ENCODE measurements around the gene UBE2E2. TPM values are rescaled to one million over a fixed set of nuclear protein-coding genes. Genes with fewer than 3 reads are reported as not detected.

Gene UBE2E2
- total RNA-seq, 4 donors from 2014 or later: 3.1 to 58.5 (median 25.0) TPM

DNA sequence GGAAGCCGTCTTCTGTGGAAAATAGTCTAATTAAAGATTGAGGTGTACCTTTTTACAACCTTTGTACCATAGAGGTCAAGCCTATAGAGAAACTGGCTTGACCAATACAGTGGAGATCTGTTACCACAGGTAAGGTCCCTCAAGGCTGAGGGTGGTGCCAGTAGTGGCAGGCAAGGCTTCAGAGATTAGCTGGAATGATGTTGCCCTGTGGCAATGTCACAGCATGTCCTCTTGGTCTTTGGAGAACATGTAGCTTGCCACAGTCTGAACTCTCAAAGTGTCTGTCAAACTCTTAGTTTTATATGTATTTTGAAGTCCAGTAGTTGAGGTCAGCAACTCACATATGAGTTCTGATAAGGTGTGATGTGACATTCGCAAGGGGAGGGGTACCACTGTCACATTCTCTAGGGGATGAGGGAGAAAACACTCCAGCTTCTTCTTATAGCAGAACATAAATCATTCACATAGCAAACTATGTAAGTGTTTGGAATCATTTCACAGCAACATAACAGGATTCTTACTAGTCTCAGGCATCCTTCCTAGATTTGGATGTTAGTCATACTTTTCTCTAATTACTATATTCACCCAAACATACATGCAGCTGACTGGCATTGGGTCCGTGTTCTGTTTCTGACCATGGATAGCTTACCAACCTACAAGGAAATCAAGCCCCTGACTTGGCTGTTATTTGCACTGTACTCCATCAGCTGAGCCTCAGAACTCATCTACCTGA is 173.6 kb downstream of the UBE2E2 start:
- DNase-seq: no peak
- Histone ChIP-seq H3K27ac (no peak overlapping the region), H3K27me3 (no peaks in the 10 kb centered on the region), H3K9me3 (no peaks in the 10 kb centered on the region), H3K4me3 (no peak overlapping the region), H3K4me1 (no peaks in the 10 kb centered on the region), H3K36me3 (no peaks in the 10 kb centered on the region)
- TF ChIP-seq POLR2A (IDR thresholded peaks at IDR 0.05): no peak
- TF ChIP-seq, protein P1, sequence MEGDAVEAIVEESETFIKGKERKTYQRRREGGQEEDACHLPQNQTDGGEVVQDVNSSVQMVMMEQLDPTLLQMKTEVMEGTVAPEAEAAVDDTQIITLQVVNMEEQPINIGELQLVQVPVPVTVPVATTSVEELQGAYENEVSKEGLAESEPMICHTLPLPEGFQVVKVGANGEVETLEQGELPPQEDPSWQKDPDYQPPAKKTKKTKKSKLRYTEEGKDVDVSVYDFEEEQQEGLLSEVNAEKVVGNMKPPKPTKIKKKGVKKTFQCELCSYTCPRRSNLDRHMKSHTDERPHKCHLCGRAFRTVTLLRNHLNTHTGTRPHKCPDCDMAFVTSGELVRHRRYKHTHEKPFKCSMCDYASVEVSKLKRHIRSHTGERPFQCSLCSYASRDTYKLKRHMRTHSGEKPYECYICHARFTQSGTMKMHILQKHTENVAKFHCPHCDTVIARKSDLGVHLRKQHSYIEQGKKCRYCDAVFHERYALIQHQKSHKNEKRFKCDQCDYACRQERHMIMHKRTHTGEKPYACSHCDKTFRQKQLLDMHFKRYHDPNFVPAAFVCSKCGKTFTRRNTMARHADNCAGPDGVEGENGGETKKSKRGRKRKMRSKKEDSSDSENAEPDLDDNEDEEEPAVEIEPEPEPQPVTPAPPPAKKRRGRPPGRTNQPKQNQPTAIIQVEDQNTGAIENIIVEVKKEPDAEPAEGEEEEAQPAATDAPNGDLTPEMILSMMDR (IDR thresholded peaks at IDR 0.05): no peak
- intact Hi-C loops (cut with DNase I; ENCODE audit: low total_unique reads): no loop called here

DNA sequence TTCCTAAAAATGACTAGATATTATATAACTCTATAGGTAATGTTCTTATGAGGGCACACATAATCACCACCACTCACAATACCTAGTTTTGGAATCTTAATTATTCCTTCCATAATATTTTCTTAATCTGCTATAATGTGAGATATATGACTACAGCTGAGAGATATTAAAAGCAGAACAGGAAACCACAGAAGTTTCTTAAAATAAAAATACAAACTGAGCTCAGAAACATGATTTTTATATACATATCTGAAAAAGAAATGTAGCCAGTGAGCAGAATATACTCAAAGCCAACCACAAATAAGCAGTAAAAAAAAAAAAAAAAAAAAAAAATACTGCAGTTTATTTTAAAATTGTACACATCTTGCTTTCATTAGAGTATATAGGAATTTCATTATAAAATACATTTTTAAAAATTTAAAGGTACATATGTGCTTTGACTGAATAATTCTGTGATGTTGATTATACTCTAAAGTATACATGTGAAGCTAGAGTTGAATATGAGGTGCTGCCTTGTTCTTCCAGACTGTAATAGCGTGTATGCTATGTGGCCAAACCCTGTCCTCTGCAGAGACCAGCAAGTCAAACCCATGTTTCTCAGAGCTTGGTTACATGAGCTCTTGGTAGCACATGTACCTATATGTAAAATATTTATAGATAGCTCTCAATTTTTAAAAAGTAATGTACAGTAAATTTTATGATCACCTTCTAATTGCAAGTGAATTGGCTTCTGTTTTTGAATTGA is 175.0 kb downstream of the UBE2E2 start:
- DNase-seq: no peak

DNA sequence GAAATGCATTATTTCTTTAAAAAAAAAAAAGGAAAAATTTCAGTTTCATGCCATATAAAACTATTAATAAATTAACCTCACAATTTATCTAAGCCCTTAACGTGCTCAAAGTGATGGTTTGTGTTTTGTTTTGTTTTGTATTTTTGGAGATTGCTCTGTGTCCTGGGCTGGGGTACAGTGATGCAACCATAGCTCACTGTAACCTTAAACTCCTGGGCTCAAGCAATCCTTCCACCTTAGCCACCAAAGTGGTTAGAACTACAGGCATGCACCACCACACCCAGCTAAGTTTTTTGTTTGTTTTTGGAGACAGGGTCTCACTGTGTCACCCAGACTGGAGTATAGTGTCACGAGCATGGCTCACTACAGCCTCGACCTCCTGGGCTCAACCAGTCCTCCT is 180.7 kb downstream of the UBE2E2 start:
- H3K4me1 ChIP-seq: no peaks in the 10 kb centered on the region
- no peak for DNase-seq
- H3K4me3 ChIP-seq: no peak overlapping the region
- no peaks in the 10 kb centered on the region for H3K27me3 ChIP-seq
- intact Hi-C loops (cut with DNase I; ENCODE audit: low total_unique reads): no loop called here
- H3K27ac ChIP-seq: no peak overlapping the region
- TF ChIP-seq POLR2A (IDR thresholded peaks at IDR 0.05): no peak
- TF ChIP-seq, protein P1 (IDR thresholded peaks at IDR 0.05): no peak
- no peaks in the 10 kb centered on the region for H3K9me3 ChIP-seq
- H3K36me3 ChIP-seq: no peaks in the 10 kb centered on the region

More for the DNA sequence above, 175.0 kb downstream of the UBE2E2 start:
- Histone ChIP-seq H3K36me3 (no peaks in the 10 kb centered on the region), H3K27ac (no peak overlapping the region), H3K9me3 (no peaks in the 10 kb centered on the region), H3K4me3 (no peak overlapping the region), H3K4me1 (no peaks in the 10 kb centered on the region), H3K27me3 (no peaks in the 10 kb centered on the region)
- TF ChIP-seq, protein P1 (IDR thresholded peaks at IDR 0.05): no peak
- no peak for TF ChIP-seq POLR2A (IDR thresholded peaks at IDR 0.05)
- intact Hi-C loops (cut with DNase I; ENCODE audit: low total_unique reads): no loop called here

DNA sequence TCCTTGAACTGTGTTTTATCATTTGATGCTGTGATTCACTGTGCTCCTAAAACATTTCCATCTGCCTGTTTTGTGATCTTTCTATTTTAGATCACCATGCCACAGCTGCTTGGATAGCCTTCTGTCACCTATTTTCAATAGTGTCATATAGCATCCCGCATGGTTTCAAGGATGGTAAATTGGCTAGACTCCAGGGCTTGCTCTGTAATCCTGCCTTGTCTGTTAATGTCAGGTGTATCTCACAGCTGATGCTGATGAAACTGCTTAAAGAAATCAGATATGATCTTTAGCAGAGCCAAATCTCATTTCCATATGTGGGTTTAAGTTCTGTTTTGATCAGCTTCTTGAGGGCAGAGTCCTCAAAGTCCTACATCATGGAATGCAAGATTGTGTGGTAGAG is 182.2 kb downstream of the UBE2E2 start:
- no peak overlapping the region for H3K4me3 ChIP-seq
- DNase-seq: no peak
- H3K36me3 ChIP-seq: no peaks in the 10 kb centered on the region
- no peak overlapping the region for H3K27ac ChIP-seq
- intact Hi-C loops (cut with DNase I; ENCODE audit: low total_unique reads): no loop called here
- no peaks in the 10 kb centered on the region for H3K4me1 ChIP-seq
- no peaks in the 10 kb centered on the region for H3K27me3 ChIP-seq
- TF ChIP-seq POLR2A (IDR thresholded peaks at IDR 0.05): no peak
- TF ChIP-seq, protein P1 (IDR thresholded peaks at IDR 0.05): no peak
- H3K9me3 ChIP-seq: no peaks in the 10 kb centered on the region

DNA sequence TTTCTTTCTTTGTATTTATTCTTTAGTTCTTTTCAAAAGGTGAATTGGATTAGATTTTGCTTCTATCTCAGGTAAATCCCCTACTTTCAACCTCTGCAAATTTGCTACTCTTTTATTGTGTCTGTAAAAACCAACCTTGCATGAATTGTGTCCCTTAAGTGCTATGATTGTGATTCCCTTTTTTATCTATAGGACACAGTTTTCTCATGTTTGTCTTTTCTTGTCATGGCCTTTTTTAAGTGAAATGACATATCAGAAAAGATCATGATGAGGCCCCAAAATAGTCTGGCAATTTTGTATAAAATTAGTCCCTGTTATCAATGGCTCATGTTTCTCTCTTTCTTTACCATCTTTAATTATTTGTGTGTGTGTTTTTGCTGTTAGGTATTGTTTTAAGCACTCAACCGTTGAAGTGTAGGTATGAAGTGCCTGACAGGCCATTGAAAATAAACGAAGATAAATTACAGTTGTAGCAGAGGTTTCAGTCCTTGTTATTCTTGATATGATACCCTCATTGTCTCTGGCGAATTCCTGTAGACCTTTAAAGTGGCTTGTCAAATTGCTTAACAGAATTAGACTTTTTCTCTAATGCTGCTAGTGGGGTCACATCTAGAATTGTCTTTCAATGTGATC is 184.3 kb downstream of the UBE2E2 start:
- Histone ChIP-seq H3K4me1 (no peaks in the 10 kb centered on the region), H3K27me3 (no peaks in the 10 kb centered on the region), H3K27ac (no peak overlapping the region), H3K4me3 (no peak overlapping the region), H3K9me3 (no peaks in the 10 kb centered on the region), H3K36me3 (no peaks in the 10 kb centered on the region)
- intact Hi-C loops (cut with DNase I; ENCODE audit: low total_unique reads): no loop called here
- no peak for DNase-seq
- TF ChIP-seq, protein P1 (IDR thresholded peaks at IDR 0.05): no peak
- no peak for TF ChIP-seq POLR2A (IDR thresholded peaks at IDR 0.05)
